Natural killer cell (primary cell): ENCODE results near the gene COQ6. TPM values are rescaled to one million over a fixed set of nuclear protein-coding genes. Genes with fewer than 3 reads are reported as not detected.

ENCODE experiments used
- ATAC-seq, 3 donors: fragments of 150-1000 bp in 2 of 3; fragments of 200-7000 bp in 1 of 3; cut with Tn5 transposase; 1 replicate in 1 of 3; 2 replicates in 2 of 3; pipeline ENCODE4 v1.10.0; 2021; ENCODE audit warnings: mild to moderate bottlenecking in 2 of 3, moderate library complexity in 2 of 3
- DNase-seq, 2 donors: peaks; one replicate each; pipeline versions ENCODE4 v3.0.0 to v3.0.0-alpha.2; 2013 to 2021; ENCODE audit warnings: mixed read lengths in 1 of 2
- H3K27ac ChIP-seq: one replicate; pipeline ENCODE4 v1.5.1; 2013; ENCODE audit warnings: mild to moderate bottlenecking, low read length
- H3K27me3 ChIP-seq: one replicate; pipeline ENCODE4 v1.6.1; 2013; ENCODE audit warnings: low read length; ENCODE audit not compliant: control insufficient read depth, insufficient read depth
- H3K36me3 ChIP-seq: one replicate; pipeline ENCODE4 v1.6.1; 2013; ENCODE audit warnings: low read length; ENCODE audit not compliant: control insufficient read depth, insufficient read depth
- H3K4me1 ChIP-seq: one replicate; pipeline ENCODE4 v1.6.1; 2013; ENCODE audit warnings: low read length; ENCODE audit not compliant: control insufficient read depth, insufficient read depth
- H3K4me3 ChIP-seq: one replicate; pipeline ENCODE4 v1.5.1; 2013; ENCODE audit warnings: low read length
- H3K9me3 ChIP-seq: one replicate; pipeline ENCODE4 v1.6.1; 2013; ENCODE audit warnings: low read length; ENCODE audit not compliant: control insufficient read depth, insufficient read depth
- H3K27ac Mint-ChIP-seq, 2 donors: one replicate each; pipeline ENCODE4 v1.8.0; 2022; ENCODE audit warnings: mild to moderate bottlenecking in 2 of 2, mixed read lengths in 2 of 2, moderate library complexity in 1 of 2
- H3K27me3 Mint-ChIP-seq, 2 donors: one replicate each; pipeline ENCODE4 v1.8.0; 2022; ENCODE audit warnings: low read depth in 2 of 2, mixed read lengths in 2 of 2
- H3K36me3 Mint-ChIP-seq: one replicate; pipeline ENCODE4 v1.8.0; 2022; ENCODE audit warnings: mixed read lengths
- H3K4me1 Mint-ChIP-seq, 2 donors: one replicate each; pipeline ENCODE4 v1.8.0; 2022; ENCODE audit warnings: mixed read lengths in 2 of 2
- H3K4me3 Mint-ChIP-seq: one replicate; pipeline ENCODE4 v1.8.0; 2022; ENCODE audit warnings: mild to moderate bottlenecking, moderate library complexity, mixed read lengths
- H3K9me3 Mint-ChIP-seq, 2 donors: one replicate each; pipeline ENCODE4 v1.8.0; 2022; ENCODE audit warnings: mixed read lengths in 2 of 2
- CTCF ChIP-seq: fragments of 200-600 bp; IDR thresholded peaks from one replicate; pipeline ENCODE4 v1.8.0; 2022; ENCODE audit warnings: antibody characterized with exemption
- WGBS: methylation state at CpG from one replicate; pipeline ENCODE4 v1.1.7; 2013; ENCODE audit warnings: missing lambda C conversion rate; ENCODE audit not compliant: insufficient coverage; 5-methylcytosine and 5-hydroxymethylcytosine counted together
- intact Hi-C: fragments of 100-400 bp; cut with micrococcal nuclease; formaldehyde crosslinking; loops from one replicate; pipeline ENCODE4 v1.14.2; 2022
- total RNA-seq, 4 donors: library from RNA; stranded (reverse); fragments of 120-200 nt in 1 of 4; gene quantifications; one replicate each; pipeline versions ENCODE4 v1.2.3 to v1.2.4, GENCODE V29; 2013 to 2022

Gene COQ6
- total RNA-seq, result 10 to 100 TPM; 20.8 to 24.0 (median 21.7) TPM
- 23.1 TPM for total RNA-seq (2013)

GRCh38 chr14:73949752-73950734, at the start of gene COQ6, which contains the start of gene FAM161B:
Gene COQ6, plus strand, starts transcription at chr14:73950302. Its CDS starts 31 bp downstream, at chr14:73950333.
Gene FAM161B, minus strand, starts transcription at chr14:73950094. Its CDS starts 68 bp downstream, at chr14:73950026.
- peak within 1 kb of the TSS; percentile 96 for H3K27ac Mint-ChIP-seq

GRCh38 chr14:73903028-73903427, 47.1 kb upstream of the COQ6 start:
- Mint-ChIP-seq H3K27ac (no peak overlapping the region), H3K9me3 (no peaks in the 10 kb centered on the region), H3K4me1 (no peaks in the 10 kb centered on the region), H3K36me3 (peaks cover 23% of the 10 kb centered on the region), H3K4me3 (no peak overlapping the region), H3K27me3 (no peaks in the 10 kb centered on the region)
- no peaks in the 10 kb centered on the region for H3K27me3 ChIP-seq
- no peaks in the 10 kb centered on the region for H3K9me3 ChIP-seq
- no peak overlapping the region for H3K4me3 ChIP-seq
- no peak for TF ChIP-seq CTCF
- H3K36me3 ChIP-seq, result peaks cover 69% of the 10 kb centered on the region
- no peak overlapping the region for H3K27ac ChIP-seq
- DNase-seq (no peak), ATAC-seq (no peak)
- intact Hi-C loops, result no loop called here
- H3K4me1 ChIP-seq, result no peaks in the 10 kb centered on the region
- 98% methylated on average over 3 of the region's 3 CpGs for WGBS

More at GRCh38 chr14:73949752-73950734, at the start of gene COQ6, which contains the start of gene FAM161B:
- H3K9me3 Mint-ChIP-seq, result no peaks in the 10 kb centered on the region
- under 1% methylated on average over 68 of the region's 70 CpGs for WGBS
- H3K4me3 Mint-ChIP-seq, result peak within 1 kb of the TSS; percentile 99
- H3K4me1 Mint-ChIP-seq, result peaks cover 15 to 19% of the 10 kb centered on the region in 2 donors
- peak; percentile 84 to 98 for DNase-seq
- Histone ChIP-seq H3K27me3 (no peaks in the 10 kb centered on the region), H3K9me3 (no peaks in the 10 kb centered on the region), H3K27ac (peak within 1 kb of the TSS; percentile 77), H3K4me1 (peaks cover 15% of the 10 kb centered on the region), H3K36me3 (peaks cover 12% of the 10 kb centered on the region), H3K4me3 (peak within 1 kb of the TSS; percentile 85)
- no peaks in the 10 kb centered on the region for H3K36me3 Mint-ChIP-seq
- peak; percentile 89 to 97 (median 90) for ATAC-seq
- H3K27me3 Mint-ChIP-seq, result no peaks in the 10 kb centered on the region
- no peak for TF ChIP-seq CTCF
- intact Hi-C loops, result loop anchor here (2.0 to 5.0 kb wide), 2 partner anchors 63 to 67 kb away; partner anchors contain the start of genes BBOF1, ENTPD5 and ZNF410

GRCh38 chr14:73909681-73910080, 40.4 kb upstream of the COQ6 start:
- Mint-ChIP-seq H3K4me1 (peaks cover 10 to 16% of the 10 kb centered on the region in 2 donors), H3K27me3 (no peaks in the 10 kb centered on the region), H3K27ac (peak overlapping the region; percentile 24 to 59), H3K4me3 (no peak overlapping the region), H3K9me3 (no peaks in the 10 kb centered on the region), H3K36me3 (peaks cover 70% of the 10 kb centered on the region)
- H3K27me3 ChIP-seq, result no peaks in the 10 kb centered on the region
- DNase-seq (no peak), ATAC-seq (no peak)
- intact Hi-C loops, result no loop called here
- peaks cover 80% of the 10 kb centered on the region for H3K36me3 ChIP-seq
- TF ChIP-seq CTCF, result no peak
- H3K4me1 ChIP-seq, result no peaks in the 10 kb centered on the region
- WGBS, result 100% methylated on average over 1 of the region's 1 CpG
- no peak overlapping the region for H3K27ac ChIP-seq
- no peak overlapping the region for H3K4me3 ChIP-seq
- H3K9me3 ChIP-seq, result peaks cover 2% of the 10 kb centered on the region
